Measurements from ENCODE around the gene ATF5. TPM values are rescaled to one million over a fixed set of nuclear protein-coding genes. Genes with fewer than 3 reads are reported as not detected.

Gene ATF5
- total and polyA plus RNA-seq, 2 donors (not counting 1 experiment from before 2014, with no cell fraction given) = 9.0 to 37.6 TPM

- Mint-ChIP-seq H3K27ac (no peak overlapping the region), H3K4me1 (peaks cover 13% of the 10 kb centered on the region), H3K27me3 (peaks cover 39% of the 10 kb centered on the region), H3K9me3 (ENCODE audit: insufficient read depth) (no peaks in the 10 kb centered on the region), H3K4me3 (no peak overlapping the region)
- TF ChIP-seq EZH2 (IDR thresholded peaks at IDR 0.05; ENCODE audit: borderline replicate concordance, insufficient read depth, low read depth, low read length, poor library complexity, severe bottlenecking) (no peak), CTCF (IDR thresholded peaks at IDR 0.05) (no peak)
- H3K4me2 ChIP-seq (replicated peaks; ENCODE audit: low read depth, low read length, poor library complexity, severe bottlenecking) = no peak overlapping the region
- ATAC-seq (ENCODE audit: low read depth) (no peak), DNase-seq (no peak)
- CTCF ChIA-PET = interaction anchor here (0.8 kb wide), 1 partner anchor 15 kb away, joined by 3 read pairs; no protein-coding TSS in a partner anchor
- intact Hi-C loops (cut with micrococcal nuclease) = no loop called here
- H3K27ac ChIP-seq (ENCODE audit: low read length in 2 of 2) = no peak overlapping the region
- no peaks in the 10 kb centered on the region for H3K79me2 ChIP-seq (ENCODE audit: control insufficient read depth, insufficient read depth, low read length)
- no peak overlapping the region for H2AFZ ChIP-seq (ENCODE audit: insufficient read depth, low read depth, low read length, poor library complexity, severe bottlenecking)
- peaks cover 3 to 8% of the 10 kb centered on the region in 2 donors for H3K4me1 ChIP-seq (ENCODE audit: control insufficient read depth in 2 of 2, insufficient read depth in 2 of 2, low read length in 2 of 2)
- H4K20me1 ChIP-seq (ENCODE audit: control insufficient read depth, insufficient read depth, low read length, poor library complexity, severe bottlenecking) = no peaks in the 10 kb centered on the region
- H3K4me3 ChIP-seq (ENCODE audit: control extremely low read depth in 1 of 5, extremely low read depth in 1 of 5, insufficient read depth in 1 of 5, low read depth in 2 of 5, low read length in 4 of 5) = no peak overlapping the region
- H3K36me3 ChIP-seq (replicated peaks in 1 of 2; ENCODE audit: control extremely low read depth in 1 of 2, control insufficient read depth in 1 of 2, extremely low read depth in 1 of 2, insufficient read depth in 2 of 2, low read length in 1 of 2) = no peaks in the 10 kb centered on the region
- H3K27me3 ChIP-seq (replicated peaks in 1 of 4; ENCODE audit: control extremely low read depth in 1 of 4, control insufficient read depth in 3 of 4, insufficient read depth in 4 of 4, low read length in 3 of 4) = peaks cover 0 to 25% (median 0%) of the 10 kb centered on the region in 4 experiments
- no peak overlapping the region for H3K9ac ChIP-seq (ENCODE audit: low read length)
- H3K9me3 ChIP-seq (ENCODE audit: control extremely low read depth in 1 of 3, control insufficient read depth in 2 of 3, insufficient read depth in 1 of 3, low read length in 2 of 3) = no peaks in the 10 kb centered on the region
- POLR2A ChIA-PET = no interaction called here
- 88% methylated on average over 8 of the region's 9 CpGs for WGBS (ENCODE audit: insufficient coverage)
Measured at GRCh38 chr19:49951806-49952478, 22.9 kb downstream of the ATF5 start.

GRCh38 chr19:49952479-49952836 lies 23.5 kb downstream of the ATF5 start:
- Histone ChIP-seq H3K9me3 (ENCODE audit: control extremely low read depth in 1 of 3, control insufficient read depth in 2 of 3, insufficient read depth in 1 of 3, low read length in 2 of 3) (no peaks in the 10 kb centered on the region), H3K27me3 (replicated peaks in 1 of 4; ENCODE audit: control extremely low read depth in 1 of 4, control insufficient read depth in 3 of 4, insufficient read depth in 4 of 4, low read length in 3 of 4) (peaks cover 0 to 25% (median 0%) of the 10 kb centered on the region in 4 experiments), H3K27ac (ENCODE audit: low read length in 2 of 2) (no peak overlapping the region), H3K9ac (ENCODE audit: low read length) (no peak overlapping the region), H3K4me3 (ENCODE audit: control extremely low read depth in 1 of 5, extremely low read depth in 1 of 5, insufficient read depth in 1 of 5, low read depth in 2 of 5, low read length in 4 of 5) (no peak overlapping the region), H3K4me2 (replicated peaks; ENCODE audit: low read depth, low read length, poor library complexity, severe bottlenecking) (no peak overlapping the region), H4K20me1 (ENCODE audit: control insufficient read depth, insufficient read depth, low read length, poor library complexity, severe bottlenecking) (no peaks in the 10 kb centered on the region), H3K36me3 (replicated peaks in 1 of 2; ENCODE audit: control extremely low read depth in 1 of 2, control insufficient read depth in 1 of 2, extremely low read depth in 1 of 2, insufficient read depth in 2 of 2, low read length in 1 of 2) (no peaks in the 10 kb centered on the region), H2AFZ (ENCODE audit: insufficient read depth, low read depth, low read length, poor library complexity, severe bottlenecking) (no peak overlapping the region), H3K4me1 (ENCODE audit: control insufficient read depth in 2 of 2, insufficient read depth in 2 of 2, low read length in 2 of 2) (peaks cover 3 to 8% of the 10 kb centered on the region in 2 donors), H3K79me2 (ENCODE audit: control insufficient read depth, insufficient read depth, low read length) (no peaks in the 10 kb centered on the region)
- CTCF ChIA-PET = interaction anchor here (0.8 kb wide), 1 partner anchor 15 kb away, joined by 3 read pairs; no protein-coding TSS in a partner anchor
- intact Hi-C loops (cut with micrococcal nuclease) = no loop called here
- H3K4me1 Mint-ChIP-seq = peaks cover 13% of the 10 kb centered on the region
- H3K27me3 Mint-ChIP-seq = peaks cover 39% of the 10 kb centered on the region
- DNase-seq (no peak), ATAC-seq (ENCODE audit: low read depth) (no peak)
- no peaks in the 10 kb centered on the region for H3K9me3 Mint-ChIP-seq (ENCODE audit: insufficient read depth)
- POLR2A ChIA-PET = no interaction called here
- H3K4me3 Mint-ChIP-seq = no peak overlapping the region
- no peak for TF ChIP-seq EZH2 (IDR thresholded peaks at IDR 0.05; ENCODE audit: borderline replicate concordance, insufficient read depth, low read depth, low read length, poor library complexity, severe bottlenecking)
- TF ChIP-seq CTCF (IDR thresholded peaks at IDR 0.05) = no peak
- H3K27ac Mint-ChIP-seq = no peak overlapping the region

All from B cell (primary cell).